GM18511 (cell line): ENCODE data around the gene CHD9.
"Not testable (repeated sequence)": the region's sequence is repeated elsewhere in the genome, so short reads cannot be mapped to it uniquely, and the experiment has no call there.

ENCODE experiments used
- ATAC-seq: cut with Tn5 transposase; IDR thresholded peaks from one replicate; pipeline ENCODE4 v1.9.1; 2021; ENCODE audit warnings: mild to moderate bottlenecking, moderate library complexity; ENCODE audit not compliant: unreplicated experiment

The CHD9 gene, protein sequence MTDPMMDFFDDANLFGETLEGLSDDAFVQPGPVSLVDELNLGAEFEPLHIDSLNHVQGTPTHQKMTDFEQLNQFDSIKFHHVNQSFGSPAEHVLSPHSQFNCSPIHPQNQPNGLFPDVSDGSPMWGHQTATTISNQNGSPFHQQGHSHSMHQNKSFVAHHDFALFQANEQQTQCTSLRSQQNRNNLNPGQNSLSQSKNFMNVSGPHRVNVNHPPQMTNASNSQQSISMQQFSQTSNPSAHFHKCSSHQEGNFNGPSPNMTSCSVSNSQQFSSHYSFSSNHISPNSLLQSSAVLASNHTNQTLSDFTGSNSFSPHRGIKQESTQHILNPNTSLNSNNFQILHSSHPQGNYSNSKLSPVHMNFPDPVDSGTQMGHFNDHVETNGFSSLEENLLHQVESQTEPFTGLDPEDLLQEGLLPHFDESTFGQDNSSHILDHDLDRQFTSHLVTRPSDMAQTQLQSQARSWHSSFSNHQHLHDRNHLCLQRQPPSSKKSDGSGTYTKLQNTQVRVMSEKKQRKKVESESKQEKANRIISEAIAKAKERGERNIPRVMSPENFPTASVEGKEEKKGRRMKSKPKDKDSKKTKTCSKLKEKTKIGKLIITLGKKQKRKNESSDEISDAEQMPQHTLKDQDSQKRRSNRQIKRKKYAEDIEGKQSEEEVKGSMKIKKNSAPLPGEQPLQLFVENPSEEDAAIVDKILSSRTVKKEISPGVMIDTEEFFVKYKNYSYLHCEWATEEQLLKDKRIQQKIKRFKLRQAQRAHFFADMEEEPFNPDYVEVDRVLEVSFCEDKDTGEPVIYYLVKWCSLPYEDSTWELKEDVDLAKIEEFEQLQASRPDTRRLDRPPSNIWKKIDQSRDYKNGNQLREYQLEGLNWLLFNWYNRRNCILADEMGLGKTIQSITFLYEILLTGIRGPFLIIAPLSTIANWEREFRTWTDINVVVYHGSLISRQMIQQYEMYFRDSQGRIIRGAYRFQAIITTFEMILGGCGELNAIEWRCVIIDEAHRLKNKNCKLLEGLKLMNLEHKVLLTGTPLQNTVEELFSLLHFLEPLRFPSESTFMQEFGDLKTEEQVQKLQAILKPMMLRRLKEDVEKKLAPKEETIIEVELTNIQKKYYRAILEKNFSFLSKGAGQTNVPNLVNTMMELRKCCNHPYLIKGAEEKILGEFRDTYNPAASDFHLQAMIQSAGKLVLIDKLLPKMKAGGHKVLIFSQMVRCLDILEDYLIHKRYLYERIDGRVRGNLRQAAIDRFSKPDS (N-terminal part only)

GRCh38 chr16:53054670-53055485, at the start of gene CHD9:
TSS of gene CHD9 (plus strand) at chr16:53054991. CDS start at chr16:53156090, 101,099 bp downstream.
- ATAC-seq = peak; percentile 83

GRCh38 chr16:53007095-53007494, 47.7 kb upstream of the CHD9 start:
- ATAC-seq = no peak

DNA sequence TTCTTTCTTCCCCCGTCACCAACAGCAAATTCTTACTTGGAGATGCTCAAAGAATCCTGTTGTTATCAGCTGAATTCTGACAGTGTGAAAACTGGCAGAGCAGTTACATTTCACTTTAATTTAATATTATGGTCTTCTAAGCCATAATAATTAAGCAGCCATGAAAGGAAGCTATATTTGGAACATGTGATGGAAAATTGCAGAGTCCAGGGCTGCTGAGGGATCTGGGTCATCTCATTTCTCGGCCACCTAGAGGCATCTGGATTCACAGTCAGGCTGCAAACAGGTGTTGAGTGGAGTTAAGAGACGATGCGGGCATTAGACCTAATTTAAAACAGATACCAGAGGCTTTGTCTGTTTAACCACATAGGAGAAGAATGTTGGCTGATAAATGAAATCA, 40.5 kb upstream of the CHD9 start:
- no peak for ATAC-seq

- no peak for ATAC-seq
These were observed 35.9 kb upstream of the CHD9 start for GRCh38 chr16:53018834-53019416.

DNA sequence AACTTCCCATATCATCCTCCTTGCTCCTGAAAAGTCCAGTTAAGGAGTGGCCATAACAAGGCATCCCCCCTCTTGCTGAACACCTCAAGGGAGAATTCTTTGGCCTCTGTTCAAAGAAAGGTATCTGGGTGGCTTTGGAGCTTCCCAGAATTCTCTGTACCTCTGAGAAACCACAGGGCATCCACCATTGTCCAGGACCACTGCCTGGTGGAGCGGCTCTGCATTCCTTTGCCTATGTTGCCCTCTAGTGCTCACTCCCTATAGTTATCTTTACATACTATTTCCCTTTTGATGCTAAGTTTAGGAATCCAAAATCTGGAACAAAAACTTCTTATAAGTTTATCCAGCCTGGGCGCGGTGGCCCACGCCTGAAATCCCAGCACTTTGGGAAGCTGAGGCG, 32.4 kb upstream of the CHD9 start:
- no peak for ATAC-seq

GRCh38 chr16:53024045-53024444, 30.7 kb upstream of the CHD9 start:
- ATAC-seq = no peak

DNA sequence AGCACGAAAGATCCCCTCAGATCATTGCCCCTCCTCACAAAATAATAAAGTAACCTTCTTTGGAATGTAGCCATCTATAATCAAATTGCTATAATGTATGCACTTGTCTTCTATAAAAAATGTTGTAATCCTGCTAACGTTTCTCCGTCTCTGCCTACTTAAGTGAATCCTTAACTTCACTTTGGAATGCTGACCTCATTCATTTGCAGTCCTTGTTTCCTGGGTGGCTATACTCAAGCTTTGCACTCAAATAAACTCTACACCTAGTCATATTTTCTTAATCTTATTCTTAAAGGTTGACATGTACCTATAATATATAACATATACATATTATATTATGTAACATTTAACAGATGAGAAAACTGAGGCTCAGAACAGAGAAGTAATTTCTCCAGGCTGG, 24.8 kb upstream of the CHD9 start:
- no peak for ATAC-seq

DNA sequence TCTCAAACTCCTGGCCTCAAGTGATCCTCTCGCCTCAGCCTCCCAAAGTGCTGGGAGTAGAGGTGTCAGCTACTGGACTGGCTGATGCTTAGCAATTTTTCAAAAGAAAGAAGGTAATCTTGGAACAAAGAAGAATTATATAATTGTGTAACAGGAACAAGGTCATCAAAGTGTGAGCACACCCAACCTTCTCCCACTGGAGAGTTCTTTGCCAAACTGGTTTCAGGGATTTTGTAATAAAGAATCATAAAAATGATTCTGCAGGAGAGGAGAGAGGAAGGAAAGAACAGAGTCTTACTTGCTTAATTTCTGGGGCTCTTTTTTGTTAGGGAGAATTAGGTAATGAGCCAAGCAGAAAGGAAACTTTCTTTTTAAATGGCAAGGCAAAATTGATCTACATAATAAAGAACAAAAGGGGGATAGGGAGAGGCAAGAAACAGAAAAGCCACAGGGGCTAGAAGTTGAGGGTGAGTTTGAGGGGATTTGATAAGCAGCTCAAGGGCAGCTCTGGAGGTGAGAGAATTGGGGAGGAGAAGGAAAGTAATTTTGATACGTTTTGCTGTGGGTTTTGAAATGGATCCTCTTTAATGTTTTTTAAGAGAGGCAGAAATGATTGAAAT, 23.4 kb upstream of the CHD9 start:
- no peak for ATAC-seq

DNA sequence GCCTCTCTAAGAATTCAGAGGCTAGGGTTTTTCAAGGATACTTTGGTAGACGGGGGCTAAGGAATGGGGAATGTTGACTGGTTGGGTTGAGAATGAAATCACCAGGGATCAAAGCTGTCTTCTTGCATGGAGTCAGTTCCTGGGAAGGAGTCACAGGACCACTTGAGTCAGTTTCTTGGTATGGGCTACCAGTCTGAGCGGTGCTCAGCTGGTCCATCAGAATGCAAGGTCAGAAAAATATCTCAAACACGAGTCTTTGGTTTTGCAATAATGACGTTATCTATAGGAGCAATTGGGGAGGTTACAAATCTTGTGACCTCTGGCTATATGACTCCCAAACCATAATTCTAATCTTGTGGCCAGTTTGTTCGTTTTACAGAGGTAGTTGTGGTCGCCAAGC, 20.5 kb upstream of the CHD9 start:
- no peak for ATAC-seq

DNA sequence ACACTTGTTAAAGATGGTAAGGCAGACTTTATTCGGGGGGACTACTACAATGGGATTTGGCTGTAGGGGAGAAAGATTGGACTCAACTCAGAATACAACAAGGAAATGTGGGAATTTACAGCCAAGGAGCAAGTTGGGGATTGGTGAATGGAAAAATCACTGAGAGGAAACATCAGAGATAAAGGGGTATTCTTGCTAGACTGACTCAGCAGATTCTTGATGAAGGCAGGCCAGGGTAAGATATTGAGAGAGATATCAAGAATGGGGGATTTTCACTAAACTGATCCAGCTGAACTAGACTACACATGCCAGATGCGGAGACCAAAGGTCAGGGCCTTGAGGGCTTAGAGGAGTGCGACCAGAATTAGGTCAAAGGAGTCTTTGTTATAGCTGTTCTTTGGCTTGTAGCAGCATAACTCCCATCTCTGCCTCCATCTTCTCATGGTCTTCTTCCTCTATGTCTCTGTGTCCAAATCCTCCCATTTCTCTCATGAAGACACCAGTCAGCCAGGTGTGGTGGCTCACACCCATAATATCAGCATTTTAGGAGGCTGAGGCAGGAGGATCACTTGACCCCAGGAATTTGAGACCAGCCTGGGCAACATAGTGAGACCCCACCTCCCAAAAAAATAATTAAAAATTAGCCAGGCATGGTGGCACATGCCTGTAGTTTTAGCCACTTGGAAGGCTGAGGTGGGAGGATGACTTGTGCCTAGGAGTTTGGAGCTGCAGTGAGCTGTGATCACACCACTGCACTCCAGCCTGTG, 19.4 kb upstream of the CHD9 start:
- ATAC-seq = no peak

GRCh38 chr16:53036066-53036465, 18.7 kb upstream of the CHD9 start:
- no peak for ATAC-seq

GRCh38 chr16:53036711-53037110, 18.1 kb upstream of the CHD9 start:
- ATAC-seq = not testable (repeated sequence)

GRCh38 chr16:53040788-53041187, 14.0 kb upstream of the CHD9 start:
- ATAC-seq = no peak

DNA sequence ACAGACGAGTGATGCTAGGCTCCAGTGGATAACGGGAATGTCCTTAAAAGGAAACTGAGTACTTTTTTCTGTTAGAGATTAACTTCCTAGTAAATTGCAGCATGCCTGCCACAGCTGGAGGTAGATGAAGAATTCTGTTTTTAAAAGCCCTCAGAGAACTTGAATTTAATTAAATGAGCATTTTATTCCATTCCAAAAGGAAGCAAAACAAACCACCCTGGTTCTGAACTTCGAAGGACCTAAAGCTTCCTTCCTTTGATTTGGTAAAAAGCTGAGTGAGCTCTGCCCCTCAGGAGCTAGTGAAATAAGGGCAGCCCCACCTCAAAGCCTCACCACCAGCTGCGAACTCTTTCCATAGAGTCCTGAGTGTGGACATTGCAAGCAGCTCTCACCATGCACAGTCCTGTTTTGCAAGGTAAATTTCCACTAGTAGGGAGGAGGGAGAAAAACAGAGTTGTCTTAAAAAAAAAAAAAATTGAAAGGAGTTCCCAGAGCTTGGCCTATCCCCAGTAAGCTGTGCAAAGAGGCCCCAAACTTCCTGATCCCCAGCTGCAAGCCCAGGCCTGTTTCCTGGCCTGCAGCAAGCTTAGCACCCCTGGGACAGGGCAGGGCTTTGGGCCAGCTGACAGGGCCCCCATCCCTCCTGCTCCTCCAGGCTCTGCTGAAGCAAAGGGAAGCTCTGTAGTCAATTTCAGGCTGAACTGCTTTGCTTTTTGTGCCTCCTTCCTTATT, 13.3 kb upstream of the CHD9 start:
- ATAC-seq = peak; percentile 66

DNA sequence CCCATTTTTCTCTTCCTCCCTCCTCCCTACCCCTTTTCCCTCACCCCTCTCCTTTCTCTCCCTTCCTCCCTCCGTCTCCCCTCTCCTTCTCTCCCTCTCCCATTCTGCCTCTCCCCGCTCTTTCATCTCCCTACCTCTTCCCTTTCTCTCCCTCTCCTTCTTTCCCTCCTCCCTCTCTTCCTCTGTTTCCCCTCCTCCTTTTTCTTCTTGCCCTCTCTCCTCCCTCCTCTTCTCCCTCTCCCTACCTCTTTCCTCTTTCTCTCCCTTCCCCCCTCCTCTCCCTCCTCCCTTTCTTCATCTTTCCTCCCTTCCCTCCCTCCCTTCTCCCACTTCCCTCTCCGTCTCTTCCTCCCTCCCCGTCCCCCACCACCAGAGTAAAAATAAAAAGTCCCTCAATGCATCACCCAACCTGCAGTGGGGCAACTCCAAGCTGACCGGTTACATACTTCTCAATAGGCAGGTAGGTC, 12.5 kb upstream of the CHD9 start:
- no peak for ATAC-seq

- ATAC-seq = no peak
These were observed 11.4 kb upstream of the CHD9 start for GRCh38 chr16:53043428-53043831.

- ATAC-seq = no peak
These were observed 10.7 kb upstream of the CHD9 start for GRCh38 chr16:53043986-53044601.
